Psoas muscle (tissue), 8 donors: ENCODE data around the gene GNAT2. TPM values are rescaled to one million over a fixed set of nuclear protein-coding genes. Genes with fewer than 3 reads are reported as not detected.

ENCODE experiments used
- ATAC-seq, 4 donors: fragments of 200-7000 bp; cut with Tn5 transposase; one replicate each; pipeline ENCODE4 v1.9.1; 2020; ENCODE audit warnings: moderate library complexity in 3 of 4, mild to moderate bottlenecking in 2 of 4
- DNase-seq, 2 donors: peaks; one replicate each; pipeline ENCODE4 v3.0.0-alpha.2; 2020
- H3K27ac ChIP-seq: fragments of 200-600 bp; one replicate; pipeline ENCODE4 v1.8.0; 2022
- H3K27me3 ChIP-seq, 3 donors: fragments of 200-600 bp in 1 of 3; one replicate each; pipeline versions ENCODE4 v1.6.1 to v1.8.0; 2013 to 2022; ENCODE audit warnings: low read length in 2 of 3, mild to moderate bottlenecking in 2 of 3, moderate library complexity in 1 of 3; ENCODE audit not compliant: insufficient read depth in 3 of 3
- H3K36me3 ChIP-seq, 2 donors: fragments of 200-600 bp in 1 of 2; one replicate each; pipeline versions ENCODE4 v1.6.1 to v1.8.0; 2013 to 2022; ENCODE audit warnings: low read depth in 1 of 2, mild to moderate bottlenecking in 1 of 2, moderate library complexity in 1 of 2; ENCODE audit not compliant: insufficient read depth in 1 of 2
- H3K4me1 ChIP-seq: fragments of 200-600 bp; one replicate; pipeline ENCODE4 v1.8.0; 2022
- H3K4me3 ChIP-seq: fragments of 200-600 bp; one replicate; pipeline ENCODE4 v1.8.0; 2022; ENCODE audit warnings: mild to moderate bottlenecking
- H3K9me3 ChIP-seq: fragments of 200-600 bp; one replicate; pipeline ENCODE4 v1.8.0; 2022
- CTCF ChIP-seq: fragments of 200-600 bp; IDR thresholded peaks from one replicate; pipeline ENCODE4 v1.8.0; 2022; ENCODE audit warnings: antibody characterized with exemption
- WGBS, 3 donors: extraction: QIAGEN DNeasy Blood & Tissue Kit; methylation state at CpG; one replicate each; pipeline versions ENCODE4 v1.1.6 to v1.1.7; 2013; 5-methylcytosine and 5-hydroxymethylcytosine counted together
- intact Hi-C, 2 donors: fragments of 100-400 bp; cut with DNase I; formaldehyde crosslinking; loops; one replicate each; pipeline versions ENCODE4 v1.11.0 to v1.14.2; 2022
- polyA plus RNA-seq, 3 donors: library from polyadenylated mRNA; stranded (reverse); fragments of 200-250 nt; gene quantifications; one replicate each; pipeline ENCODE4 v1.2.3, GENCODE V29; 2013
- total RNA-seq, 4 donors: library from RNA; stranded (reverse); fragmentation: NEBNext Ultra II Directional in 2 of 4; extraction: Animal tissue kit (Norgen Biotek cat#: 25700) in 2 of 4; gene quantifications; one replicate each; pipeline versions ENCODE4 v1.2.1 to v1.2.4, GENCODE V29; 2021 to 2023
- donor health status: healthy with polysubstance abuse.
- donor health status: DM: no; HTN: no; CAD: no; lungs with moderate emphysema.
- donor health status: Bipolar disorder and iron deficiency.
- donor health status: healthy.
- donor health status: DM: yes; HTN: yes; CAD: no.
- donor health status: DM: no; HTN: no; CAD: no.
- donor health status: DM: no; HTN: no; CAD: no.
- donor health status: DM: yes; HTN: yes; CAD: no.

GNAT2 gene
- total and polyA plus RNA-seq, 7 donors: 0.07 to 0.16 TPM; not detected in 5

- H3K9me3 ChIP-seq: no peaks in the 10 kb centered on the region
- no peak for TF ChIP-seq CTCF
- ATAC-seq (no peak), DNase-seq (no peak)
- intact Hi-C loops: no loop called here
- H3K4me1 ChIP-seq: peaks cover 14% of the 10 kb centered on the region
- 66 to 77% (median 70%) methylated on average over 7 of the region's 7 CpGs for WGBS, 3 donors
- no peak overlapping the region for H3K4me3 ChIP-seq
- peak overlapping the region; percentile 30 for H3K27ac ChIP-seq
- peaks cover 0 to 54% of the 10 kb centered on the region in 2 donors for H3K36me3 ChIP-seq
- H3K27me3 ChIP-seq: no peaks in the 10 kb centered on the region
Observed at GRCh38 chr1:109657970-109658369, 38.6 kb upstream of the GNAT2 start.

- peaks cover 0 to 50% of the 10 kb centered on the region in 2 donors for H3K36me3 ChIP-seq
- H3K9me3 ChIP-seq: no peaks in the 10 kb centered on the region
- no peak for ATAC-seq
- intact Hi-C loops: no loop called here
- H3K27ac ChIP-seq: no peak overlapping the region
- WGBS, 3 donors: 86 to 92% (median 89%) methylated on average over 4 of the region's 4 CpGs
- peaks cover 14% of the 10 kb centered on the region for H3K4me1 ChIP-seq
- TF ChIP-seq CTCF: no peak
- no peak overlapping the region for H3K4me3 ChIP-seq
- no peak for DNase-seq
- no peaks in the 10 kb centered on the region for H3K27me3 ChIP-seq
Observed at GRCh38 chr1:109657395-109657794, 38.0 kb upstream of the GNAT2 start.

GRCh38 chr1:109655615-109656519, 36.5 kb upstream of the GNAT2 start, which contains the start of gene GSTM4:
GSTM4 (plus strand) TSS chr1:109656099; CDS start chr1:109656390, 291 bp downstream.
- peak; percentile 95 to 98 (median 96) for ATAC-seq
- Histone ChIP-seq H3K27me3 (no peaks in the 10 kb centered on the region), H3K4me3 (peak within 1 kb of the TSS; percentile 88), H3K9me3 (no peaks in the 10 kb centered on the region), H3K4me1 (peaks cover 14% of the 10 kb centered on the region), H3K27ac (peak within 1 kb of the TSS; percentile 97), H3K36me3 (peaks cover 0 to 35% of the 10 kb centered on the region in 2 donors)
- whole genome bisulfite sequencing, 3 donors: 0 to 1% (median 1%) methylated on average over 54 of the region's 54 CpGs
- intact Hi-C loops: no loop called here
- no peak for TF ChIP-seq CTCF
- peak; percentile 89 to 95 for DNase-seq

GRCh38 chr1:109654519-109654918, 35.1 kb upstream of the GNAT2 start:
- DNase-seq (no peak), ATAC-seq (no peak)
- Histone ChIP-seq H3K36me3 (peaks cover 0 to 22% of the 10 kb centered on the region in 2 donors), H3K27ac (peak overlapping the region; percentile 97), H3K4me1 (peaks cover 14% of the 10 kb centered on the region), H3K27me3 (no peaks in the 10 kb centered on the region), H3K4me3 (no peak overlapping the region), H3K9me3 (no peaks in the 10 kb centered on the region)
- intact Hi-C loops: no loop called here
- WGBS, 3 donors: 89 to 94% (median 92%) methylated on average over 12 of the region's 12 CpGs
- no peak for TF ChIP-seq CTCF
